BE2C (cell line): ENCODE data around the gene DCLK3.

Source experiments
- DNase-seq: peaks from one replicate; pipeline ENCODE4 v3.0.0-alpha.2; 2020
- H3K27me3 ChIP-seq: fragments of 250-450 bp; sonication (Bioruptor Pico); 2 replicates; pipeline ENCODE4 v1.5.1; 2020; ENCODE audit warnings: mild to moderate bottlenecking
- H3K36me3 ChIP-seq: fragments of 250-450 bp; sonication (Bioruptor Pico); 2 replicates; pipeline ENCODE4 v1.5.1; 2020; ENCODE audit warnings: mild to moderate bottlenecking
- H3K4me1 ChIP-seq: fragments of 250-450 bp; sonication (Bioruptor Pico); 2 replicates; pipeline ENCODE4 v1.5.1; 2020
- H3K4me3 ChIP-seq: 2 replicates; pipeline ENCODE4 v1.5.1; 2011; ENCODE audit warnings: low read depth, low read length
- H3K9me3 ChIP-seq: fragments of 250-450 bp; sonication (Bioruptor Pico); 2 replicates; pipeline ENCODE4 v1.5.1; 2020
- TF ChIP-seq, protein P1 (sequence below): IDR thresholded peaks from 2 replicates; pipeline ENCODE4 v1.5.1; 2012; ENCODE audit warnings: mild to moderate bottlenecking, low read depth, low read length

DCLK3 gene

DNA sequence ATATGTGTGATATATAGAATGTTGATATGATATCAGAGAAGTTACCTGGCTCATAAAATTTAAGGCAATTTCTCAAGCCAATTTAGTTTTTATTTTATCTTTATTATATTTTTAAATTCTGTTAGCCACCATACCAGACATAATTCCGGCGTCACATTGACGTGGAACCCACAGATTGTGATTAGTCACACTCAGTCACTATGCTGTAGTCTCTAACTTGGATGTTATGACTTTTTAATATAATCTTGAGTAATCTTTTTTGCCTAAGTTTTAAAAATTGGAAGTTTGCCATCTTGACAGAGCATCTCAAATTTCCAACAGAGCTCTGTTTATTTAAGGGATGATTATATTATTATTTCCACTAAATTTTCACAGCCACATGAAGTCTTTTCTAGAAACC lies 9.7 kb upstream of the DCLK3 start:
- Histone ChIP-seq H3K4me1 (no peaks in the 10 kb centered on the region), H3K4me3 (no peak overlapping the region), H3K27me3 (no peaks in the 10 kb centered on the region), H3K9me3 (no peaks in the 10 kb centered on the region), H3K36me3 (no peaks in the 10 kb centered on the region)
- no peak for DNase-seq
- TF ChIP-seq, protein P1, sequence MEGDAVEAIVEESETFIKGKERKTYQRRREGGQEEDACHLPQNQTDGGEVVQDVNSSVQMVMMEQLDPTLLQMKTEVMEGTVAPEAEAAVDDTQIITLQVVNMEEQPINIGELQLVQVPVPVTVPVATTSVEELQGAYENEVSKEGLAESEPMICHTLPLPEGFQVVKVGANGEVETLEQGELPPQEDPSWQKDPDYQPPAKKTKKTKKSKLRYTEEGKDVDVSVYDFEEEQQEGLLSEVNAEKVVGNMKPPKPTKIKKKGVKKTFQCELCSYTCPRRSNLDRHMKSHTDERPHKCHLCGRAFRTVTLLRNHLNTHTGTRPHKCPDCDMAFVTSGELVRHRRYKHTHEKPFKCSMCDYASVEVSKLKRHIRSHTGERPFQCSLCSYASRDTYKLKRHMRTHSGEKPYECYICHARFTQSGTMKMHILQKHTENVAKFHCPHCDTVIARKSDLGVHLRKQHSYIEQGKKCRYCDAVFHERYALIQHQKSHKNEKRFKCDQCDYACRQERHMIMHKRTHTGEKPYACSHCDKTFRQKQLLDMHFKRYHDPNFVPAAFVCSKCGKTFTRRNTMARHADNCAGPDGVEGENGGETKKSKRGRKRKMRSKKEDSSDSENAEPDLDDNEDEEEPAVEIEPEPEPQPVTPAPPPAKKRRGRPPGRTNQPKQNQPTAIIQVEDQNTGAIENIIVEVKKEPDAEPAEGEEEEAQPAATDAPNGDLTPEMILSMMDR = no peak

DNA sequence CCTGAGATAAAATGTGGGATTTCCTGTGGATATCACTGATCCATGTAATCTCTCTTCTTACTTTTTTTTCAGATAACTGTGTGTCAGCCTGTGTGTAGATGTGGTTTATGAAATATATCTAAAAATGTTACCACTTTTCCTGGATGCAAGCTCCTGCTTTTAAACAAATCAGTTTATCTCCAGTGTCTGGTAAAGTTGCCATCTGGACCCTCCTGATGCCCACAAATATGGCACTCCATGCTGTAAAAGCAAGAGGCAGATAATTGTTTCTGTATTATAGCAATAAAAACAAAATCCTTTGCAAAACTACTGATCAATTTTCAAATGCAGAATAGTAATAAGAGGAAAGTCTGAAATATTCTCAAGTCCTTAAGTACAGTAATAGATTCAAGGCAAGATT lies 7.6 kb upstream of the DCLK3 start:
- TF ChIP-seq, protein P1 = no peak
- Histone ChIP-seq H3K4me3 (no peak overlapping the region), H3K27me3 (no peaks in the 10 kb centered on the region), H3K36me3 (no peaks in the 10 kb centered on the region), H3K9me3 (no peaks in the 10 kb centered on the region), H3K4me1 (no peaks in the 10 kb centered on the region)
- DNase-seq = no peak

DNA sequence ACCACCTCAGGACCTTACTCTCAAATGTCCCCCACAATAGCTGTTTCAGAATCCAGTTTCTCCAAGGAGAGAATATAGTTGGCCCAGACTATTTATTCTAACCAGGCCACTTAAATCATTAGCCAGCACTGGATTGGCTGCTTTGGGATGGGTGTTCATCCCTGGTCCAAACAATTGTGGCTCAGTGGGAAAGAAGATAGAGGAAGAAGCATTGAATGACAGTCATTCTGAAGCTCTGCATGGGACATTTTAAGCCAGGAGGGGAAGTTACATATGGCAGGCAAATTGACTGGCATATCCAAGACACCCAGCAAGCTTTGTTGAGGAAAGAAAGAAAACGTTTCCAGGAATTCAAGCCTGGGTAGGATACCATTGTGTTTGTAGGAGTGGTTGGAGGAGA lies 5.6 kb upstream of the DCLK3 start:
- Histone ChIP-seq H3K9me3 (no peaks in the 10 kb centered on the region), H3K36me3 (no peaks in the 10 kb centered on the region), H3K27me3 (no peaks in the 10 kb centered on the region), H3K4me1 (no peaks in the 10 kb centered on the region), H3K4me3 (no peak overlapping the region)
- no peak for DNase-seq
- TF ChIP-seq, protein P1 = no peak

DNA sequence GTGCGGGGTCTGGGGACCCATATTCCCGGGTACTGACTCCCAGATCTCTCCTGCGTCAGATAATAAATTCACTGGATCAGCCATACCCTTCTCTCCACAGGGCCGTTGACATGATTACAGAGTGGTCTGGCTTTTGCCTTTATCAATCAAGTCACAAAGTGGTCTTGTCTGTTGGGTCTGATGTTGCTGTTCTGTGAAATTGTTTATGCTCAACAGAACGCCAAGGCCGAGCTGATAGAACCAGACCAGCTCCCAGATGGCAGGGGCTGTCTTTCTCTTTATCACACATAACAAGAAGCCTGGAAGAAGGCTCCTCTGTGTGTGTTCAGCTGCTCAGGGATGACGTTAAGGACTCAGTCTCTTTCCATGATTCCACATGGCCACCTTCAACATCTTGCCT lies 751 bp upstream of the DCLK3 start:
- H3K4me3 ChIP-seq = no peak overlapping the region
- no peaks in the 10 kb centered on the region for H3K4me1 ChIP-seq
- peak; percentile 38 for DNase-seq
- no peaks in the 10 kb centered on the region; the same call in 1 of the 2 replicates for H3K27me3 ChIP-seq
- H3K9me3 ChIP-seq = no peaks in the 10 kb centered on the region
- H3K36me3 ChIP-seq = no peaks in the 10 kb centered on the region
- TF ChIP-seq, protein P1 = no peak

DNA sequence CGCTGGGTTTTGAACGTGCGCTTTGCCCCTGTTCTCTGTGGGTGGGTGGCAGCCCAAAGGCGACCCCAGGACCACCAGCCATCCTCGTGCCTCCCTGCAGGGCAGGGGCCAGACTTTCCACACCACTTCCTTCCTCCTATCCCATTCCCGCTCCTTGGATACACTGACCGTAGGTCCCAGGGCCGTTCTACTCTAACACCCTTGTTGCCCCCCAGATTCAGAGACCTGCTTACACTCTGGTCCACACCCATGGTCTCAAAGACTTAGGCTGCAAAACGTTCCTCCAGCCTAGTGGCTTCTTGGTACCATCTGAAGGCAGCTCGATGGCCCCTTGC lies 318 bp upstream of the DCLK3 start:
- Histone ChIP-seq H3K36me3 (no peaks in the 10 kb centered on the region), H3K27me3 (no peaks in the 10 kb centered on the region; the same call in 1 of the 2 replicates), H3K4me3 (peak overlapping the region; percentile 43), H3K9me3 (no peaks in the 10 kb centered on the region), H3K4me1 (no peaks in the 10 kb centered on the region)
- no peak for DNase-seq
- TF ChIP-seq, protein P1 = no peak

DNA sequence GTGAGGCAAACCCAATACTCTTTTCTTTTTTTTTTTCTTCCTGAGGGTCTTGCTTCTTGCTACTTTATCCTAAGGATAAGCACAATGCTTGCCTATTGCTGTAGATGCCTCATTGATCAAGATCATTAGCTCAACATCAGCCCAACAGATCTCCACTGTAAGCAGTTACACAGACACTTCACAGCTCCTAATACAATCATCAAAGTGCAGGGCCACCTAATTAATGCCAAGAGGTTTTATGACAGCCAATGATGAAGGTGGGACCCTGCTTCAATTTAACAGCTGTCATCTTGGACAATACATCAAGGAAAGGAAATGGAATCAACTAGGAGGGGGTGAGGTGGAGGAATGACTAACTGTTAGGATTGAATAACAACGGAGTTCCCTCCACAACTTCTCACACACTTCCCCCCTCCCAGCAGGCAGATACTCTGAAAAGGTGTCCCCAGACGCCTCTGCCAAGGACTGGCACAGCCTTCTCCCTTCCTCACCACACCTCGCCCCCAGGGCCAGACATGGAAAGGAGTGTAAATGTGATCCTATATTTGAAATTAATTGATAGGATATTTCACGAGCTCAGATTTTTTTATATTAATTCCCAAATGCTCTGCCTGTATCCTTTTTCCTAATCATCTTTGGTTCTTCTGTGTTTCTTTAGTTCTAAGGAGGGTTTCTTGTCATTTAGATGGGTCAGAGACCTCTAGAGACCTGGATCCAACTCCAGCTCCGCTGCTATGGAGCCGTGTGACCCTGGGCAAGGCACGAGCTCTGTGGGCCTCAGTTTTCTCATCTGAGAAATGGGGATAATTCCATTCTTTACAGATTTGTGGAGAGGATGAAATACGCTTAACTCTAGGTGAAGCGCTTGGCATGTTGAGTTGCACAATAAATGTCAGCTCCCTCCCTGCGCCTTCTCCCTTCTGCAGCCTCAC lies 1.2 kb downstream of the DCLK3 start:
- Histone ChIP-seq H3K4me1 (no peaks in the 10 kb centered on the region), H3K9me3 (no peaks in the 10 kb centered on the region), H3K4me3 (peak overlapping the region; percentile 54), H3K27me3 (no peaks in the 10 kb centered on the region; the same call in 1 of the 2 replicates), H3K36me3 (no peaks in the 10 kb centered on the region)
- no peak for DNase-seq
- TF ChIP-seq, protein P1 = no peak
